Daoy (cell line): ENCODE results near the gene SLC6A6. TPM values are rescaled to one million over a fixed set of nuclear protein-coding genes. Genes with fewer than 3 reads are reported as not detected.

Experiments
- DNase-seq: peaks from one replicate; pipeline ENCODE4 v3.0.0-alpha.2; 2015; ENCODE audit warnings: low read depth
- total RNA-seq: library from RNA; depleted of rRNA; stranded (reverse); fragments of >200 nt; shearing (Covaris generic); gene quantifications from 2 replicates; pipeline ENCODE4 v1.2.3, GENCODE V29; 2014

SLC6A6 gene
- total RNA-seq, 1 experiment from 2014 or later, result 10.8 TPM

- peak; percentile 92 for DNase-seq
Measured at GRCh38 chr3:14452740-14453710, 50.6 kb downstream of the SLC6A6 start.

DNA sequence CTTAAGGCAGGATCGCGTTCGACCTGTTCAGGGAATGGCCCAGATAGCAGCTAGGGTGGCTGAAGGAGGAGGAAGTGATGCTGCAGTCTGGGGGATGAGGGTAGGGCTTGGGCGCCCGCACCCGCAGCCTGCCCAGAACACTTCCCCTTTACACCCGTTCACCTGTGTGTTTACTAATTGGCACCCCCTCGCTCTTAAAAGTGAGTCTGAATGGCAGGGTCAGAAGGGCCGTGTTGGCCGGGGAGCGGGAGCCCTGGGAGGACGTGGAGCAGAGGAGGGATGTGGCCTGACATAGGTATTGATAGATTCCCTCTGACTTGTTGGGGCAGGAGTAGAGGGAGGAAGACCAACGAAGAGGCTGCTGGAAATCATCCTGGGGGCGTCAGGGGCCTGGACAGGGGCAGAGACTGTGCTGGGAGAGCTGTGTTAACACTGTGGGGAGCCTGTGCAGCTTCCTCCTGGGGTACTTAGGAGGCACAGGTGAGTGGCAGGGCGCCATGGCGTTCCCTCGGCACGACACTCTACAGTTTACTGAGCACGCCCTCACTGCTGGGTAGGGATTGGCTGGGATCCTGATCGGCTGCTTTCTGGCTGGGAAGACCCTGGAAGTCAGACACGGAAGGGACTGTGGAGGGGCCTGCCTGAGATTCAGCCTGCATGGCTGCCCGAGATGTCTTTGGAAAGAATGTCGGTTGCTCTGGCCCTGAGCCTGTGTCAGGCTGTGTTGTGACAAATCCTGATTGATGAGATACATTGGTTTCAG lies 51.7 kb downstream of the SLC6A6 start:
- DNase-seq, result no peak

DNA sequence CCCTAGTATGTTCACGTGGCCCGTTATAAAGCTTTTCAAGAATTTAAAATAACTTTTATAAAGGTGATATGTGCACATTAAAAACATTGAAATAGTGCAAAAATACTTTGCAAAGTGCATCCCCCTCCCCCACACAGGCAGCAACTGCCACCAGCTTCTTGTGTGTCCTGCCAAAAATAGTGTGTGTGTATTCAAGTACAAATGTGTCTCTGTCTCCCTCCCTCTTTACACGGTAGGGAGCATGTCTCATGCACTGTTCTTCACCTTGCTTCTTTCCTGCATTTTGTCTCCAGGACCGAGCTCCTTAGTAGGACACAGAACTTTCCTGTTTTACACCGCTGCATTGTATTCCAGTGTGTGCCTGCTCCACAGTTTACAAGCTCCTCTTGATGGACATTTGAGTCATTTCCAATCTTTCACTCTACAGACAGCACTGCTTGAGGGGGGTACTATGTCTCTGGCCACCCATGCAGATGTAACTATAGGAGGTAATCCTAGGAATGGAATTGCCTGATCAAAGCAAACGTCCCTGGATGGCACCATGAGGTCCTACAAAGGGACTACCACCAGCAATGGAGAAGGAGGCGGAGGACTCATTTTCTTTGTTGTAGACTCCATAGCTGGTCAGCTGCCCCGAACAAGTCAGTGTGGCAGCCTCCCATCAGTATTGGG lies 52.4 kb downstream of the SLC6A6 start:
- DNase-seq, result no peak

GRCh38 chr3:14455571-14456317 lies 53.3 kb downstream of the SLC6A6 start:
- no peak for DNase-seq

DNA sequence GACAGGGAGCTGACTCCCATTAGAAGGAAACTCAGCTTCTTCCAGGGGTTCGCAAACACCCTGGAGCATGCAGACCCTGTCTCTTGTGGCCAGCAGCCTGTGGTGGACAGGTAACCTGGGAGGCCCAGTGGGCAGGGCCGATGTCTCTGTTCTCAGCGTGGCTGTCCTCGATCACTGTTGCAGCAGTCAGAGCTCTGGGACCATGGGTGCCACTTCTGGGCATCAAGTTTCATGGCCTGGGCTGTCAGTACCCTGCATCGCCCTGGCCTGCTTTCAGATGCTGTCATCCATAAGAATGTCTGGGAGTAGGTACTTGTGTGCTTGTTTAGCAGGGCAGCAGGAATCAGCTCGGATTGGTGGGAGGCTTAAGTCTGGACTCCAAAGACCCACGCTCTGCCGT lies 54.4 kb downstream of the SLC6A6 start:
- DNase-seq, result no peak

GRCh38 chr3:14457481-14457880 lies 55.1 kb downstream of the SLC6A6 start:
- DNase-seq, result no peak

- peak; percentile 45 for DNase-seq
Measured at GRCh38 chr3:14457999-14458398, 55.6 kb downstream of the SLC6A6 start.

GRCh38 chr3:14458434-14459275 lies 56.2 kb downstream of the SLC6A6 start:
- no peak for DNase-seq

GRCh38 chr3:14459384-14459783 lies 57.0 kb downstream of the SLC6A6 start:
- no peak for DNase-seq

DNA sequence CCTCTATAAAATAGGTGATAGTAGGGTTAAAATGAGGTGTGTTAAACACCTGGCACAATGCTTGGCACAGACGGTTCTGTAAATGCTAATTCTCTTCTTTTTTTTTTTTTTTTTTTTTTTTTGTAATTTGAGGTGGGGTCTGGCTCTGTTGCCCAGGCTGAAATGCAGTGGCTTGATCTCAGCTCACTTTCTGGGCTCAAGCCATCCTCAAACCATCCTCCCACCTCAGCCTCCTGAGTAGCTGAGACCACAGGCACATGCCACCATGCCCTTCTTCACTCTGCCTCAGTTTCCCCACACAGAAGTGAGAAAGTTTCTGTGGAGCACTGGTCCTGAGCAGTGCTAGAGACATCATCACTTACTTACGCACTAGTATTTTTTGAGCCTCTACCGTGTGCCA lies 57.4 kb downstream of the SLC6A6 start:
- DNase-seq, result no peak

DNA sequence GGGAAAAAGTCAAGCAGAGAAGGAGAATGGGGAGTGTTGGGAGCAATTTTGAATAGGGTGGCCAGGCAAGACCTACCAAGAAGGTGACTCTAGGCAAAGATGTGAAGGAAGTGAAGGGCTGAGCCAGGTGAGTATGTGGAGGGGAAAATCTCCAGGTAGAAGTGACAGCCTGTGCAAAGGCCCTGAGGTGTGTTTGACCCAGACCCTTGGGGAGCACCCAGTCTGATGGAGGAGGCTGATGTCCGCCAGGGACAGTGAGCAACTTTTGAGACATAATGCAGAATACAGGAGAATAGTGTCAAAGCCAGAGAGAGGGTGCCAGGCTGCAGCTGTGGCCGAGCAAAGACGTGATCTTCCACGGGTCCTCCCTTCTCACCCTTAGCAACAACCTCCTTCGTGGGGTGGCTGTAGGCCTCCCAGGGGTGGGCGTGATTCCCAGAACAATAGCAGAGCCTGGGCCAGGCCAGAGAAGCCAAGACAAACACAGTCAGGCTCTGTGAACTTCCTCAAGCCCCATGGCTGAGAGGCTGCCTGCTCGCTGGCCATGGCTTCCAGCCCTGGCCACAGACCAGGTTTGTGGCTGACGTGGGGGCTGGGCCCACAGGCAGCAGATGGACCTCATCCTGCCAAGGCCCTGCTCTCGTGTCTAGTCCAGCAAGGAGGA lies 58.1 kb downstream of the SLC6A6 start:
- peak; percentile 79 for DNase-seq

DNA sequence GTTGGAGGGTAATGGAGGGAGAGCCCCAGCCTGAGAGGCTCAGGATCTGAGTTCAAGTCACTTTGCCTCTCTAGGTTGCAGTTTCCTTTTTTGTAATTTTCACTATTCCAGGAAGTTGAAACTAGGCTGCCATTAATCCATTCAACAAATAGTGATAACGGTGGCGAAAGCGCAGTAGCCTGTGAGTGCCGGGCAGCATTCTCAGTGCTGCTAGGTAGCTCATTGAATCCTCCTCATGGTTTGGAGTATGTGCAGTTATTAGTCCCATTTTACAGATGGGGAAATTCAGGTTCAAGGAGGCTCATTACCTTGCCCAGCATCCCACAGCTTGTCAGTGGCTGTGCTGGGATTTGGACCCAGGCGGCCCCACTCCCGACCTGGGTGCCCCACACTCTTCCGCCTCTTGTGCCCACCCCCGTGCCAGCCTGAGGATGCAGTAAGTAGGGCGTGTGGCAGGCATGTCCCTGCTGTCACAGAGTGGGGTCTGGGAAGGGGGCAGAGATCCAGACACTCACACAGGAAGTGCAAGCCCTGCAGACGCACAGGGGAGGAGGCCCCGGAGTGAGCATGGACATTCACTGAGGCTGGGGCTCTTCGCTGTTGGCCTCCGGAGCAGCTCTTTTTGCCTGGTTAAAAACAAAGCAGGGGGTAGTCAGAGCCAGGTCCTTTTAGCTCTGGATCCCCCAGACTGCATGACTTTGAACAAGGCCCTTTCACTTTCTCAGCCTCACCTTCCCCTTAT lies 58.8 kb downstream of the SLC6A6 start:
- no peak for DNase-seq

DNA sequence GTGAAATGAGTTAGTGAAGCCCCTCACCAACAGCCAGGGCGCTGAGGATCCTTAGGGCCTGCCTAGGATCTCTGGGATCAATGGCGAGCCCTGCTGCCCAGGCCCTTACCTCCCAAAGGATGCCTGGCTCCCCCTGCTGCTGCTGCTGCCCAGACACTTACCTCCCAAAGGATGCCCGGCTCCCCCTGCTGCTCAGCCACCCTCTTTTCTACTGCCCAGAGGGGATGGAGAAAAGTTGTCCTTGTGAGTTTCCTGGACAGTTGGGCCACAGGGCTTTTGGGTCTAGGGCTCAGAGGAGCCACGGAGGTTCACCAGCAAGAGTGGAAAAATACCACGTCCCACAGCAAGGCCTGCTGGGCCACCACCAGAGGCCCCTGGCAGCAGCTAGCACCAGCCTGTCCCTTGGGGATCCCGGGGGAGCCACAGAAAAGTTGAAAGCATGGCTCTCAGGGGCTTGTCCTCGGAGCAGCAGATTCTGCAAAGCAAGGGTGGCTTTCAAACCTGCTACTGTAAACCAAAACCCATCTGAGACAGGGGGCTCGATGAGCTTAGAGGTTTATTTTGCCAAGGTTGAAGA lies 59.4 kb downstream of the SLC6A6 start:
- DNase-seq, result peak; percentile 59

DNA sequence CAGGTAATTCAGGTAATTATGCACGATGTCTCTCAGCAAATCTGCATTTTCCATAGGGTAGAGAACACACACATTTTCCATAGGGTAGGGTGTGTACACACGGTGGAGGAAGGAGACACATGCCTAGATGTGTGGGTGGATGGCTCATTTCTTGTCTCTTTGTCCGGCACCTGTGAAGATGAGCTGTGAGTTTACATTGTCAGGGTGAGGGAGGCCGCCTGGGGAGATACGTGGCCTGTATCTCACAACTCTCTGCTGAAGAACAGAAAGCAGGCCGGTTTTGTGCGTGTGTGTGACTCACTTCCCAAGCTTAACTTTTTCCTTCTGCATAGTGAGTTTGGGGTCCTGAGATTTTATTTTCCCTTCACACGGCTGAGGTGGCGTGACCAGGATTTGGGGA lies 60.3 kb downstream of the SLC6A6 start:
- DNase-seq, result no peak

DNA sequence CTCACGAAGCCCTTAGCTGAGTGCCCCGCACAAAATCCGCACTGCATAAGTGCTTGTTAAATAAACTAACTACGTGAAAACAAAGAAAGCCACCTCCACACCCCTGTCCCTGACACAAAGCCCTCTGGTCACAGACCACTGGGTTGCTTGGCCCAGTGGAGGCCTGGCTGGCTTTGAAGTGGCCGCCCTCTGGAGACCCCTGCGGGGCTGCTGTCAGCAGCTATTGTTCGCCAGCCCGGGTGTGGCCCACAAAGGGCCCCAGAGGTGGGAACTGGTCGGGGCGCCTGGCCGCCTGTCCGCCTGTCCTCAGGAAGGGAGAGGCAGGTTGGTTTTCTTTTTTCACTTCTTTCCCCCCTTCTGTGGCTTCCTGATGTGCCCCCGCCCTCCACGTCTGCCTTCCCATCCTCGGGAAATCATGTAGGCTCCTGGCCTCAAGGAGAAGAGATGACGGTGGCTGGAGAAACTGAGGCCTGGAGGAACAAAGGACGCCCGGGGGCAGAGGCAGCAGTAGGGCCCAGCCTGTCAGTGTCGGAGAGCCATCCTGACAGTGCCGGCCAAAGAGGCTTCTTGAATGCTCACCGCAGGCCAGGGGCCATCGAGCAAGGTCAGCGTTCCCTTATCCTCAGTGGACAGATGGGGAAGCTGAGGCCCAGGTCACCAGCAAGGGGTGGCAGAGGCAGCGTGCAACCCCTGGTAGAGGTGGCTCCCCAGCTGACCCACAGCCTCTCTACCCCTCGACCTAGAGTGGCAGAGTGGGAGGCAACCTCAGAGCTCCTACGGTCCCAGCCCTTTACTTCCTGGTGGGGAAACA lies 61.1 kb downstream of the SLC6A6 start:
- DNase-seq, result no peak

GRCh38 chr3:14464141-14464465 lies 61.7 kb downstream of the SLC6A6 start:
- no peak for DNase-seq

DNA sequence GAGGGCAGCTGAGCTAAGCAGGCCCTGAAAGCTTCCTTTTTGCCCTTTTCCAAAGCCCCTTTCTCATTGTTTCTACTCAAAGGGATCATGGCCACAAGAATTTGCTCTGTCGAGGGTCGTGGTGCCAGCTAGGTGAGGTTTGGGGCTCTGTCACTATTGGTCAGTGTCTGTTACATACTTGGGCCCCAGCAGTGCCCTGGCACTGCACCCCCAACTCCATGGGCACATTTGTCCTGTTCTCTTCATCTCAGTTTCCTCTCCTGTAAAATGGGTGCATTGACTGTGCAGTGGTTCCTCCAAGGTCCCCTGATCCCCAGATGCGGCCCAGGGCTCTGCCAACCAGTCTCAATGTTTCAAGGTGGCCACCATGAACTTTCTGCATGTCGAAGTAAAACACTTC lies 62.1 kb downstream of the SLC6A6 start:
- DNase-seq, result no peak

GRCh38 chr3:14465425-14465824 lies 63.0 kb downstream of the SLC6A6 start:
- no peak for DNase-seq
